H1 (cell line): ENCODE results near the gene MANSC4.

ENCODE experiments used
- CTCF ChIP-seq, 3 experiments: IDR thresholded peaks; 1 replicate in 2 of 3; 2 replicates in 1 of 3; pipeline versions ENCODE4 v1.5.1 to v1.6.1; 2011; ENCODE audit warnings: low read length in 3 of 3, mild to moderate bottlenecking in 3 of 3, inconsistent platforms in 2 of 3, low read depth in 1 of 3, moderate library complexity in 1 of 3; ENCODE audit not compliant: insufficient read depth in 1 of 3; ENCODE audit errors: control extremely low read depth in 1 of 3
- EP300 ChIP-seq, 2 experiments: IDR thresholded peaks; 1 replicate in 1 of 2; 2 replicates in 1 of 2; pipeline ENCODE4 v1.6.1; 2011 to 2012; ENCODE audit warnings: low read depth in 2 of 2, low read length in 2 of 2, mild to moderate bottlenecking in 2 of 2, borderline replicate concordance in 1 of 2, inconsistent platforms in 1 of 2, moderate library complexity in 1 of 2
- JUND ChIP-seq: IDR thresholded peaks from 2 replicates; pipeline ENCODE4 v1.6.1; 2011; ENCODE audit warnings: mild to moderate bottlenecking, improper control_type of control experiment, low read length
- MAFK ChIP-seq: IDR thresholded peaks from 2 replicates; pipeline ENCODE4 v1.6.1; 2012; ENCODE audit warnings: low read depth, mild to moderate bottlenecking, improper control_type of control experiment, low read length
- NRF1 ChIP-seq: IDR thresholded peaks from 2 replicates; pipeline ENCODE4 v1.6.1; 2011; ENCODE audit warnings: mild to moderate bottlenecking, low read depth, low read length, improper control_type of control experiment
- POLR2A ChIP-seq, 2 experiments: IDR thresholded peaks; 1 replicate in 1 of 2; 2 replicates in 1 of 2; pipeline ENCODE4 v1.6.1; 2011; ENCODE audit warnings: low read depth in 2 of 2, low read length in 2 of 2, mild to moderate bottlenecking in 2 of 2; ENCODE audit errors: control extremely low read depth in 1 of 2
- POLR2AphosphoS5 ChIP-seq: IDR thresholded peaks from 2 replicates; pipeline ENCODE4 v1.6.1; 2011; ENCODE audit warnings: low read depth, low read length
- RAD21 ChIP-seq, 2 experiments: IDR thresholded peaks in 1 of 2; conservative IDR thresholded peaks in 1 of 2; 2 replicates each; pipeline ENCODE4 v1.6.1; 2011; ENCODE audit warnings: low read depth in 2 of 2, low read length in 2 of 2, improper control_type of control experiment in 1 of 2, inconsistent platforms in 1 of 2, mild to moderate bottlenecking in 1 of 2, moderate library complexity in 1 of 2
- SAP30 ChIP-seq: fragments of 300-600 bp; sonication (generic); IDR thresholded peaks from 2 replicates; pipeline ENCODE4 v1.7.1; 2012; ENCODE audit warnings: low read length, moderate library complexity, mild to moderate bottlenecking, inconsistent platforms; ENCODE audit not compliant: insufficient read depth, insufficient replicate concordance
- SP4 ChIP-seq: IDR thresholded peaks from 2 replicates; pipeline ENCODE4 v1.6.1; 2012; ENCODE audit warnings: low read length, inconsistent platforms
- SRF ChIP-seq: IDR thresholded peaks from 2 replicates; pipeline ENCODE4 v1.6.1; 2011; ENCODE audit warnings: mild to moderate bottlenecking, low read depth, low read length, moderate library complexity
- SUZ12 ChIP-seq: fragments of 200-600 bp; sonication (generic); IDR thresholded peaks from 2 replicates; pipeline ENCODE4 v1.6.1; 2012; ENCODE audit warnings: mild to moderate bottlenecking, inconsistent platforms, low read length, moderate library complexity, mixed read lengths
- ZNF274 ChIP-seq: IDR thresholded peaks from 2 replicates; pipeline ENCODE4 v1.7.0; 2012; ENCODE audit warnings: low read length, borderline replicate concordance; ENCODE audit errors: extremely low read depth

DNA sequence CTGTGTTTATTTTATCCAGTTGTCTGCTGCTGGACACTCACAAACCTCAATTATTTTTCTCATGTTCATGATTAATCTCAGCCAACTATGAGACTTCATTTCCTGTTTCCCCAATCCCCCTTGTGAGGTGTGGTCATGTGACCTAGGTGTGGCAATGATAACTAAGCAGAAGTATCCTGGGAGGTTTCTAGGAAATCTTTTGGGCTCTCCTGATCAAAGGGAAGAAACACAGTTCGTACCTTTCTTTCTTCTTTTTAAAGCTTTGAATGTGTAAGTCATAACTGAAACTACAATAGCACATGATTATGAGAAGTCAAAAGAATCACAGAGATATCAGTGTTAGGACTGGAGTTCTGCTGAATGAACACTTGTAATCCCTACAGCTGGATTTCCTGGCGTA, 34.4 kb upstream of the MANSC4 start:
- no peak for TF ChIP-seq JUND
- TF ChIP-seq EP300 (IDR thresholded peaks at IDR 0.05; ENCODE audit: borderline replicate concordance in 1 of 2, low read depth in 2 of 2, low read length in 2 of 2), result no peak
- TF ChIP-seq CTCF (IDR thresholded peaks at IDR 0.05; ENCODE audit: control extremely low read depth in 1 of 3, insufficient read depth in 1 of 3, low read depth in 1 of 3, low read length in 3 of 3), result no peak
- TF ChIP-seq SAP30, result no peak
- TF ChIP-seq SUZ12, result no peak
- no peak for TF ChIP-seq SP4
- TF ChIP-seq RAD21 (IDR thresholded peaks at IDR 0.05 in 1 of 2, conservative IDR thresholded peaks at IDR 0.05 in 1 of 2; ENCODE audit: low read depth in 2 of 2, low read length in 2 of 2), result no peak
- no peak for TF ChIP-seq ZNF274
- no peak for TF ChIP-seq POLR2A (IDR thresholded peaks at IDR 0.05; ENCODE audit: control extremely low read depth in 1 of 2, low read depth in 2 of 2, low read length in 2 of 2)
- TF ChIP-seq MAFK, result no peak
- no peak for TF ChIP-seq SRF
- TF ChIP-seq NRF1, result no peak
- TF ChIP-seq POLR2AphosphoS5, result no peak
